Stimulated activated CD8-positive, alpha-beta memory T cell treated with anti-CD3 and anti-CD28 coated beads, Interleukin-2, amount 100 ng/mL, for 1 hour (primary cell): ENCODE results near the gene CLEC2A.
"Not testable (repeated sequence)": the region's sequence is repeated elsewhere in the genome, so short reads cannot be mapped to it uniquely, and the experiment has no call there.

Experiments used
- DNase-seq, 2 donors: peaks; one replicate each; pipeline ENCODE4 v3.0.0-alpha.2; 2020; ENCODE audit warnings: low read depth in 2 of 2

CLEC2A gene

GRCh38 chr12:9881246-9881645 is 50.9 kb downstream of the CLEC2A start, which contains the start of gene KLRF2:
Gene KLRF2, plus strand, starts transcription at chr12:9881489. Its CDS starts 107 bp downstream, at chr12:9881596.
- DNase-seq, result no peak

- no peak for DNase-seq
Measured at GRCh38 chr12:9880532-9881078, 51.6 kb downstream of the CLEC2A start.

GRCh38 chr12:9876120-9876519 is 56.0 kb downstream of the CLEC2A start:
- not testable (repeated sequence) for DNase-seq

GRCh38 chr12:9872742-9873141 is 59.4 kb downstream of the CLEC2A start:
- no peak for DNase-seq

GRCh38 chr12:9872162-9872561 is 60.0 kb downstream of the CLEC2A start:
- DNase-seq, result no peak

GRCh38 chr12:9870286-9870866 is 61.8 kb downstream of the CLEC2A start:
- no peak for DNase-seq

GRCh38 chr12:9869307-9870161 is 62.6 kb downstream of the CLEC2A start, which contains the start of gene CLEC2B:
Gene CLEC2B, minus strand, starts transcription at chr12:9869354.
- no peak for DNase-seq

- DNase-seq, result no peak
Measured at GRCh38 chr12:9868951-9869306, 63.2 kb downstream of the CLEC2A start.

- no peak for DNase-seq
Measured at GRCh38 chr12:9868311-9868801, 63.8 kb downstream of the CLEC2A start.

GRCh38 chr12:9867531-9867930 is 64.6 kb downstream of the CLEC2A start:
- DNase-seq, result no peak

GRCh38 chr12:9866860-9867269 is 65.3 kb downstream of the CLEC2A start:
- DNase-seq, result no peak

GRCh38 chr12:9864913-9865675 is 67.1 kb downstream of the CLEC2A start:
- DNase-seq, result no peak
